G401.6 (cell line): Measurements from ENCODE around the gene PSMG4.
A peak's percentile ranks its signal among the peaks of the same experiment; 100 is the strongest.
"Not testable (repeated sequence)": the region's sequence is repeated elsewhere in the genome, so short reads cannot be mapped to it uniquely, and the experiment has no call there.

Experiments used
- FAIRE-seq: peaks from 2 replicates; lab custom pipeline; 2012; peaks lifted over from hg19 to GRCh38; lab: Jason Lieb, UNC

PSMG4 gene

GRCh38 chr6:3230900-3231246 lies 27.9 kb upstream of the PSMG4 start:
- no peak for FAIRE-seq

GRCh38 chr6:3231247-3232016 lies 27.3 kb upstream of the PSMG4 start:
- no peak for FAIRE-seq

DNA sequence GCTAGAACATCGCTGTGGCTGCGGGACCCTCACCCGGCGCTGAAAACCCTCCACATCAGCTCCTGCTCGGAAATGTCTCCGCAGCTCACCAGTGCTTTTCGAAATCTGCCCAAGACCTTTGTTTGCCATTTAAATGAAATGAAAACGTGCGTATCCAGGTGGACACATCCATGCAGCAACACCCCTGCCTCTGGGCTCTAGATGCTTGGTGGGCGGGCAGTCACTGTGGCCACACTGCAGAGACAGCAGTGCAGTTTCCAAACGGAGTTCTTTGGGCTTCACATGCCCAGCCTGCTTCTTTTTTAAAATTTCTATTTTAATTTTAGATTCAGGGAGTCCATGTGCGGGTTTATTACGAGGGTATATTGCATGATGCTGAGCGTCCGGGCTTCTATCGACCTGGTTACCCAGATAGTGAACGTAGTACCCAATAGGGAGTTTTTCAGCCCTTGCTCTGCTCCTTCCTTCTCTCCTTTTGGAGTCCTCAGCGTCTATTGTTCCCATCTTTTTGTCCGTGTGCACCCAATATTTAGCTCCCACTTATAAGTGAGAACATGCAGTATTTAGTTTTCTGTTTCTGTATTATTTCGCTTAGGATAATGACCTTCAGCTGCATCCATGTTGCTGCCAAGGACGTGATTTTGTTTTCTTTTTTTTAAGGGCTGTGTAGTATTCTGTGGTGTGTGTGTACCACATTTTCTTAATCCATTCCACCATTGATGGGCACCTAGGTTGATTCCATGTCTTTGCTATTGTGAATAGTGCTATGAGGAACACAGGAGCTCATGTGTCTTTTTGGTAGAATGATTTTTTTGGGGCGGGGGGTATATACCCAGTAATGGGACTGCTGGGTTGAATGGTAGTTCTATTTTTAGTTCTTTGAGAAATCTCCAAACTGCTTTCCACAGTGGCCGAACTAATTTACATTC lies 26.5 kb upstream of the PSMG4 start:
- no peak for FAIRE-seq

- no peak for FAIRE-seq
These were observed 25.4 kb upstream of the PSMG4 start for GRCh38 chr6:3233321-3233720.

- no peak for FAIRE-seq
These were observed 24.8 kb upstream of the PSMG4 start for GRCh38 chr6:3233904-3234303.

DNA sequence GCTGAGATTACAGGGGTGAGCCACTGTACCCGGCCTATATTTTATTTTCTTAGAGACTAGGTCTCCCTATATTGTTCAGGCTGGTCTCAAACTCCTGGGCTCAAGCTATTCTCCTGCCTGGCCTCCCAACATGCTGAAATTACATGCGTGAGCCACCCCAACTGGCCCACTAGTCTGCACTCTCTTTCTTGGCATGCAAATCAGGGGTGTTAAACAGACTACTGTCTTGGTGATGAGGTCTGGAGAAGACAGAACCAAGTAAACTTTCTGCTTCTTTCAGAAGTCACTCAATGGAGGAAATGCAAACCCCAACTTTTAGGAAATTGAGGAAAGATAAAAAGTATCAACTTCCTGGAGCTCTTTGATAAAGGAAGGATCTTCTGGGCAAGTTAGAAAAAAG lies 23.3 kb upstream of the PSMG4 start:
- FAIRE-seq = no peak

- no peak for FAIRE-seq
These were observed 22.7 kb upstream of the PSMG4 start for GRCh38 chr6:3236005-3236404.

- no peak for FAIRE-seq
These were observed 20.7 kb upstream of the PSMG4 start for GRCh38 chr6:3237761-3238662.

DNA sequence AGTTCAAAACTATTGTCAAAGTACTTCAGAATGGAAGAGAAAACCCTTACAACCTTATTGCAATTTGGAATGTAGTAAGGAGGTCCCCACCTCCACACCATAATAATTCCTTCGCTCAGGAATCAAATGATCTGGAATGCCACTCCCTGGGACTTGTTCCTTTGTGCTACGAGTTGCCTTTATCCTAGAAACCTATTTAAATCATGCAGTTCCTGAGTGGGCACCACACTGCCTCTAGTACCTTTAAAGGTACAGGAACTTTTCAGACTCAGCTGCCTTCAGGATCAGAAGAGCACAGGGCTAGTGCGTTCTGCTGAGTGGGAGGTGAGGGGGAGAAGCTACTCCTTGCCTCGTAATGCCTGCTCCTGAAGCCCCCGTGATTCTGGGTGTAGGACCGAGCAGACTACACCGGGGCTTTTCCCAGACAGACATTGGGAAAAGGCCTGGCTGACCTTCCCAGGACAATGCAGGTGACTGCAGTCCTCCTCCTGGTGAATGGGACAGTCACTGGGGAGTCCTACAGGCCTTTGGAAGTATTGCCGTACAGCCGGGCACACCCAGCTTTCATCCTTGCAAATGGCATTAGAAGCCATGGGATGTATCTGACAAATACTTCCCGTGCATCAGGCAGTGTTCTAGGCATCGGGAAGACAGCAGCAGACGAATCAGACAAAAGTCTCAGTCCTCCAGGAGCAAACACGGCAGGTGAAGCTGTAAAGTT lies 19.5 kb upstream of the PSMG4 start:
- FAIRE-seq = no peak

DNA sequence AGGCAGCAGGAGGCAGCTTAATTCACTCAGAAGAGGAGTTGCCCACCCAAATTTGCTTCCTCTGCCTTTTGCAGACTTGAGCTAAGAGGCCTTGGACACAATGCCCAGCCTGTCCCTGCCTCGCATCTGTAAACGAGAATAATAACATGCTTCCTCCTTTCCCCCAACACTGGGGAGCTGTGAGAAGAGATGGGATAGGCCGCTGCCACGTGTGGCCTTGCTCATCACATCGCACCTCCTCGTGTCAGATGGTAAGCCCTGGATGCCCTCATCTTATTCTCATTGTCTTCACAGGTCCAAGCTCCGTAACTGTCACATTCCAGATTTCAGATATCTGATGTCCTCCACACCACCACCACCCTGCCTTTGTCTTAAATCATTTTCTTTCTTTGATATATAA lies 18.2 kb upstream of the PSMG4 start:
- FAIRE-seq = no peak

GRCh38 chr6:3241745-3242144 lies 17.0 kb upstream of the PSMG4 start:
- not testable (repeated sequence) for FAIRE-seq

GRCh38 chr6:3242768-3243167 lies 16.0 kb upstream of the PSMG4 start:
- no peak for FAIRE-seq

DNA sequence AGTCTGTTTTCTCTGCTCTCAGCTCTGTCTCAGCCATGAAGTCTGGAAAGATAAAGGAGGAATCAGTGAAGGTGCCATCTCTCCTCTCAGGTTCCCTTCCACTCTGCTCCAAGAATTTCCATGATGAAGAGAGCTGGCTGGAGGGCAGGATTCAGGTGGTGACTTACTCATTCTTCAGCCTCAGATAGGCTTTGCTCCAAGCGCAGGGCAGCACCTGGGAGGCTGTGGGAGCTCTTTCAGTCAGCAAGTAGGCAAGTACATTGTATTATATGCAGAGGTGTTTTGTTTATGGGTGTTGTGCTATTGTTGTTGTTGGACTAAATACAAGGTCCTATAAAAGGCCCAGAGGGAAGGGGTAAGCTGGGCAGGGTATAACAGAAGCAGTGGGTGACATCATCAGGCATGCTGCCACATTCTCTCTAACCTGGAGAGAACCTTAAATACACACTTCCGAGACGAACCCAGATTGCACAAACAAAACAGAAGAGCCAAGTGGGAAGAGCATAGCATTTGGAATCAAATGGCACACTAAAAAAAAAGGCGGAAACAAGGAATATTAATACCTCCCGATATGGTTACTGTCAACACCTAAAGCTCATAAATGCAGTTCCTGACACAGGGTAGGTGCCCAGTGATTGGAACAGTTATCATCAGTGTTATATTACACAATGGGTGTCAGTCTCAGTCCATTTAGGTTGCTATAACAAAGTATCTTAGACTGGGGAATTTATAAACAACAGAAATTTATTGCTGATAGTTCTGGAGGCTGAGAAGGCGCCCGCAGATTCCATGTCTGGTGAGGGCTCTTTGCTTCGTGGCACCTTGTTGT lies 14.5 kb upstream of the PSMG4 start:
- no peak for FAIRE-seq

GRCh38 chr6:3244832-3245161 lies 13.9 kb upstream of the PSMG4 start:
- not testable (repeated sequence) for FAIRE-seq

- no peak for FAIRE-seq
These were observed 13.5 kb upstream of the PSMG4 start for GRCh38 chr6:3245216-3245615.

GRCh38 chr6:3247255-3248146 lies 11.2 kb upstream of the PSMG4 start:
- FAIRE-seq = no peak

DNA sequence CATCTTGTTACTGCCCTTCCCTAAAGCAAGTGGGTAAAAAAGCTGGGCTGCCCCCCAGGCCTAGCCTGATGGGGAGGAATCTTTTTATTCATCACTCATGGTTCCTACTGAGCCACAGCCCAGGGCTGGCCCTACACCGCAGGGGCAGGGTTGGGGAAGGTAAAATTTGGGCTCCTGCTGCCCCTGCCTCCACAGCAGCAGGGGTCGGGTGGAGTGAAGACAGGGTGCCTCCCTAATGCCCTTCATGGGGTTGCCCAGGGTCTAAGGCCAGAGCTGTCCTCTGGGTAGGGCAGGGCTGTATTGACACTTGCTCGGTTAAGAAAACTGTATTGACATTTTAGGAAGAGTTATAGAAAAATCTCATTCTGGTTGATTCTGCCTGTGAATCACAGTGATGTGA lies 8.9 kb upstream of the PSMG4 start:
- no peak for FAIRE-seq

DNA sequence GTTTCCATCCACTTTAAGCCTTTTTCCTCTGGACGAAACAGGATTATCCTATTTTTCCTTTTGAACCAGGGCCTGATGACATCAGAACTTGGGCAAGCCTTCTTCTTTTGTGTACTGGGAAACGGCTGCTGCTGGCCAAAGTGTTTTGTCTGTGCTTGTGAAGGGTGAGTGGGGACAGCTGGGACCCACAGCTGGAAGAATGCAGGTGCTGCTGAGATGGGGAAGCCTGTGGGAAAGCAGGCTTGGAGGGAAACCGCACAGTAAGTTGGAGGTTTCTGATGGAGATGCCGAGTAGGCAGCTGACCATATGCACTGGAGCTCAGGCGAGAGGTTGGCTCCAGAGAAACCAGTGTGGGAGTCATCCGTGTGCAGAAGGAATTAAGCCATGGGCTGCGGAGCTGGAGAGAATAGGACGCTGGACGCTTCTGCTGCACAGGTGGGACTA lies 8.5 kb upstream of the PSMG4 start:
- FAIRE-seq = no peak

DNA sequence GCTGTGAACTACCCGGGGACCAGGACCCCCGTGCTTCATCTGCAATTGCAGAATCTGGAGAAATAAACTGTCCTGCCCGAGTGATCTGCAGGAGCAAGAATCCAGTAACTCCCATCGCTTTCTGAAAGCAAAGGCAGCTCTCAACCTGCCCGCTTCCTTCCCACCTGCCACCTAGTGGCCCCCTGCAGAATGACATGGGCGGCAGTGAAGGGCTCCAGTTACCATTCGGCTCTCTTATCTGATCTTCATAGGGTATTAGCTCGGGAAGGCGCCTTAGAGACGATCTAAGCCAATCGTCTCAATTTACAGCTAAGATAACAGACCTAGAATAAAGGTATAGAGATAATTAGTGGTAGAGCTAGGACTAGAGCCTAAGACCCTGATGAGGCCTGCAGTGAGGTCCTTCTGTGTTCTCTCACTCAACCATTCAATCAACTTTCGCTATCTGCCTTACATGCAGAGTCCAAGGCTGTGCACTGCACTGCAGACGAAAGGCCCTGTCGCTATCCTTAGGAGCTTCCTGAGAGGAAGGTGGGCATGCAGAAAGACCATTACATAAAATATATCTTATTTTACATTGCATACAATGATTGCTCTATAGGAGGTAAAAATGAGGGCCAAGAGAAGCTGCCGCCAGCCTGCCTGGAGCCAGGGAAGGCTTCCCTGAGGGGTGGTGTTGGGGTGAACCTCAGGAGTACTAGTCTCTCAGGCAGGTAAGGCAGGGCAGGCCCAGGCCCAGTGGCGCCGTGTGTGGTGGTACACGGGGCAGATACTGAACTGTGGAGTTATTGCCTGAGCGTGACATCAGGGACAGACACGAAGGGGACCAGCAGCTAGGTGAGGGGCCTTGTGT lies 7.1 kb upstream of the PSMG4 start:
- FAIRE-seq = peak; percentile 69
